Measurements from ENCODE around the gene ADARB1.

The ADARB1 gene

GRCh38 chr21:45052960-45053359 is 21.4 kb upstream of the ADARB1 start:
- no peak for TF ChIP-seq SUZ12 (IDR thresholded peaks at IDR 0.05; ENCODE audit: extremely low read depth, insufficient read depth, insufficient read length)
- TF ChIP-seq ZNF274 (IDR thresholded peaks at IDR 0.05; ENCODE audit: low read depth, low read length), result no peak
- no peak for TF ChIP-seq YY1 (IDR thresholded peaks at IDR 0.05; ENCODE audit: insufficient read depth, insufficient read length)
- peaks cover 21% of the 10 kb centered on the region for H3K4me1 ChIP-seq (ENCODE audit: insufficient read depth, insufficient read length)
- H3K9me3 ChIP-seq (ENCODE audit: insufficient read depth, low read length), result 0 out of 2 replicates have a peak, but pooled peaks cover 1% of the 10 kb centered on the region
- H3K4me3 ChIP-seq (ENCODE audit: insufficient read length, low read depth), result no peak overlapping the region
- no peak for DNase-seq (ENCODE audit: low read depth, low spot score)
- H3K36me3 ChIP-seq (ENCODE audit: insufficient read depth, insufficient read length, low read length), result no peaks in the 10 kb centered on the region
- H3K27me3 ChIP-seq (ENCODE audit: insufficient read depth, insufficient read length), result no peaks in the 10 kb centered on the region
- H3K9ac ChIP-seq (ENCODE audit: insufficient read length, low read depth), result no peak overlapping the region

GRCh38 chr21:45053561-45054226 is 20.7 kb upstream of the ADARB1 start:
- no peaks in the 10 kb centered on the region for H3K9me3 ChIP-seq (ENCODE audit: insufficient read depth, low read length)
- H3K4me3 ChIP-seq (ENCODE audit: insufficient read length, low read depth), result no peak overlapping the region
- no peak overlapping the region for H3K9ac ChIP-seq (ENCODE audit: insufficient read length, low read depth)
- TF ChIP-seq ZNF274 (IDR thresholded peaks at IDR 0.05; ENCODE audit: low read depth, low read length), result no peak
- no peak for TF ChIP-seq SUZ12 (IDR thresholded peaks at IDR 0.05; ENCODE audit: extremely low read depth, insufficient read depth, insufficient read length)
- no peak for TF ChIP-seq YY1 (IDR thresholded peaks at IDR 0.05; ENCODE audit: insufficient read depth, insufficient read length)
- DNase-seq (ENCODE audit: low read depth, low spot score), result no peak
- peaks cover 21% of the 10 kb centered on the region for H3K4me1 ChIP-seq (ENCODE audit: insufficient read depth, insufficient read length)
- no peaks in the 10 kb centered on the region for H3K27me3 ChIP-seq (ENCODE audit: insufficient read depth, insufficient read length)
- no peaks in the 10 kb centered on the region for H3K36me3 ChIP-seq (ENCODE audit: insufficient read depth, insufficient read length, low read length)

- Histone ChIP-seq H3K9ac (ENCODE audit: insufficient read length, low read depth) (no peak overlapping the region), H3K27me3 (ENCODE audit: insufficient read depth, insufficient read length) (no peaks in the 10 kb centered on the region), H3K36me3 (ENCODE audit: insufficient read depth, insufficient read length, low read length) (no peaks in the 10 kb centered on the region), H3K4me1 (ENCODE audit: insufficient read depth, insufficient read length) (peaks cover 21% of the 10 kb centered on the region), H3K9me3 (ENCODE audit: insufficient read depth, low read length) (no peaks in the 10 kb centered on the region), H3K4me3 (ENCODE audit: insufficient read length, low read depth) (no peak overlapping the region)
- DNase-seq (ENCODE audit: low read depth, low spot score), result no peak
- TF ChIP-seq ZNF274 (IDR thresholded peaks at IDR 0.05; ENCODE audit: low read depth, low read length) (no peak), SUZ12 (IDR thresholded peaks at IDR 0.05; ENCODE audit: extremely low read depth, insufficient read depth, insufficient read length) (no peak), YY1 (IDR thresholded peaks at IDR 0.05; ENCODE audit: insufficient read depth, insufficient read length) (no peak)
Observed at GRCh38 chr21:45054227-45054926, 20.0 kb upstream of the ADARB1 start.

GRCh38 chr21:45054927-45055612 is 19.3 kb upstream of the ADARB1 start:
- peaks cover 21% of the 10 kb centered on the region for H3K4me1 ChIP-seq (ENCODE audit: insufficient read depth, insufficient read length)
- H3K9ac ChIP-seq (ENCODE audit: insufficient read length, low read depth), result no peak overlapping the region
- H3K9me3 ChIP-seq (ENCODE audit: insufficient read depth, low read length), result no peaks in the 10 kb centered on the region
- no peak for DNase-seq (ENCODE audit: low read depth, low spot score)
- H3K27me3 ChIP-seq (ENCODE audit: insufficient read depth, insufficient read length), result no peaks in the 10 kb centered on the region
- no peak overlapping the region for H3K4me3 ChIP-seq (ENCODE audit: insufficient read length, low read depth)
- H3K36me3 ChIP-seq (ENCODE audit: insufficient read depth, insufficient read length, low read length), result no peaks in the 10 kb centered on the region
- TF ChIP-seq ZNF274 (IDR thresholded peaks at IDR 0.05; ENCODE audit: low read depth, low read length) (no peak), SUZ12 (IDR thresholded peaks at IDR 0.05; ENCODE audit: extremely low read depth, insufficient read depth, insufficient read length) (no peak), YY1 (IDR thresholded peaks at IDR 0.05; ENCODE audit: insufficient read depth, insufficient read length) (no peak)

- H3K4me1 ChIP-seq (ENCODE audit: insufficient read depth, insufficient read length), result peaks cover 14% of the 10 kb centered on the region
- TF ChIP-seq ZNF274 (IDR thresholded peaks at IDR 0.05; ENCODE audit: low read depth, low read length) (no peak), SUZ12 (IDR thresholded peaks at IDR 0.05; ENCODE audit: extremely low read depth, insufficient read depth, insufficient read length) (no peak), YY1 (IDR thresholded peaks at IDR 0.05; ENCODE audit: insufficient read depth, insufficient read length) (no peak)
- H3K27me3 ChIP-seq (ENCODE audit: insufficient read depth, insufficient read length), result no peaks in the 10 kb centered on the region
- no peak for DNase-seq (ENCODE audit: low read depth, low spot score)
- H3K4me3 ChIP-seq (ENCODE audit: insufficient read length, low read depth), result no peak overlapping the region
- H3K9me3 ChIP-seq (ENCODE audit: insufficient read depth, low read length), result no peaks in the 10 kb centered on the region
- H3K36me3 ChIP-seq (ENCODE audit: insufficient read depth, insufficient read length, low read length), result no peaks in the 10 kb centered on the region
- H3K9ac ChIP-seq (ENCODE audit: insufficient read length, low read depth), result no peak overlapping the region
Observed at GRCh38 chr21:45055861-45056260, 18.5 kb upstream of the ADARB1 start.

GRCh38 chr21:45056296-45056904 is 18.0 kb upstream of the ADARB1 start:
- no peak overlapping the region for H3K4me3 ChIP-seq (ENCODE audit: insufficient read length, low read depth)
- no peaks in the 10 kb centered on the region for H3K27me3 ChIP-seq (ENCODE audit: insufficient read depth, insufficient read length)
- peaks cover 10% of the 10 kb centered on the region for H3K4me1 ChIP-seq (ENCODE audit: insufficient read depth, insufficient read length)
- H3K36me3 ChIP-seq (ENCODE audit: insufficient read depth, insufficient read length, low read length), result no peaks in the 10 kb centered on the region
- no peak overlapping the region for H3K9ac ChIP-seq (ENCODE audit: insufficient read length, low read depth)
- no peaks in the 10 kb centered on the region for H3K9me3 ChIP-seq (ENCODE audit: insufficient read depth, low read length)
- no peak for TF ChIP-seq ZNF274 (IDR thresholded peaks at IDR 0.05; ENCODE audit: low read depth, low read length)
- TF ChIP-seq YY1 (IDR thresholded peaks at IDR 0.05; ENCODE audit: insufficient read depth, insufficient read length), result no peak
- TF ChIP-seq SUZ12 (IDR thresholded peaks at IDR 0.05; ENCODE audit: extremely low read depth, insufficient read depth, insufficient read length), result no peak
- no peak for DNase-seq (ENCODE audit: low read depth, low spot score)

All from NT2/D1 (cell line).